ENCODE data around the gene MINPP1. TPM values are rescaled to one million over a fixed set of nuclear protein-coding genes. Genes with fewer than 3 reads are reported as not detected.

MINPP1 gene
- polyA plus RNA-seq, 1 donor from 2014 or later = 60.2 TPM

DNA sequence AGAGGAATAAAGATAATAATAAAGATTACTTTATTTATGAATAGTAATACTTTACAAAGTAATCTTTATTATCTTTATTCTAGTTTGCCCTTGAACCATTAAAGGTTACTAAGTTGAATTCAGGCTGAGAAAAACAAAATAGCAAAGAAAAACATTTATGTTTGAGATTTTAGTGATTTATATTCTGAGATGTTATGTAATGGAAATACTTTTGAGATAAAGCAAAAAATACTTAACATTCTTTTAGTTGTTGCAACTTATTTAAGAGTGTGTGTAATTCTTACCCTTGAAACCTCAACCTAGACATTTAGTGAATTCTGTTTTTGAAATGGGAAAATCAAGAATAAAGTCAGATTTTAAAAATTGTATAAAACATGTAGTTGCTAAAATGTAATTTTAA lies 40.0 kb downstream of the MINPP1 start:
- H4K20me1 ChIP-seq (ENCODE audit: insufficient read depth) = no peaks in the 10 kb centered on the region
- TF ChIP-seq, protein P1, sequence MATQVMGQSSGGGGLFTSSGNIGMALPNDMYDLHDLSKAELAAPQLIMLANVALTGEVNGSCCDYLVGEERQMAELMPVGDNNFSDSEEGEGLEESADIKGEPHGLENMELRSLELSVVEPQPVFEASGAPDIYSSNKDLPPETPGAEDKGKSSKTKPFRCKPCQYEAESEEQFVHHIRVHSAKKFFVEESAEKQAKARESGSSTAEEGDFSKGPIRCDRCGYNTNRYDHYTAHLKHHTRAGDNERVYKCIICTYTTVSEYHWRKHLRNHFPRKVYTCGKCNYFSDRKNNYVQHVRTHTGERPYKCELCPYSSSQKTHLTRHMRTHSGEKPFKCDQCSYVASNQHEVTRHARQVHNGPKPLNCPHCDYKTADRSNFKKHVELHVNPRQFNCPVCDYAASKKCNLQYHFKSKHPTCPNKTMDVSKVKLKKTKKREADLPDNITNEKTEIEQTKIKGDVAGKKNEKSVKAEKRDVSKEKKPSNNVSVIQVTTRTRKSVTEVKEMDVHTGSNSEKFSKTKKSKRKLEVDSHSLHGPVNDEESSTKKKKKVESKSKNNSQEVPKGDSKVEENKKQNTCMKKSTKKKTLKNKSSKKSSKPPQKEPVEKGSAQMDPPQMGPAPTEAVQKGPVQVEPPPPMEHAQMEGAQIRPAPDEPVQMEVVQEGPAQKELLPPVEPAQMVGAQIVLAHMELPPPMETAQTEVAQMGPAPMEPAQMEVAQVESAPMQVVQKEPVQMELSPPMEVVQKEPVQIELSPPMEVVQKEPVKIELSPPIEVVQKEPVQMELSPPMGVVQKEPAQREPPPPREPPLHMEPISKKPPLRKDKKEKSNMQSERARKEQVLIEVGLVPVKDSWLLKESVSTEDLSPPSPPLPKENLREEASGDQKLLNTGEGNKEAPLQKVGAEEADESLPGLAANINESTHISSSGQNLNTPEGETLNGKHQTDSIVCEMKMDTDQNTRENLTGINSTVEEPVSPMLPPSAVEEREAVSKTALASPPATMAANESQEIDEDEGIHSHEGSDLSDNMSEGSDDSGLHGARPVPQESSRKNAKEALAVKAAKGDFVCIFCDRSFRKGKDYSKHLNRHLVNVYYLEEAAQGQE (IDR thresholded peaks at IDR 0.05; ENCODE audit: borderline replicate concordance) = no peak
- no peak for TF ChIP-seq POLR2AphosphoS5 (IDR thresholded peaks at IDR 0.05)
- TF ChIP-seq EP300 (conservative IDR thresholded peaks at IDR 0.05; ENCODE audit: poor library complexity, severe bottlenecking) = no peak
- TF ChIP-seq EZH2 (IDR thresholded peaks at IDR 0.05; ENCODE audit: borderline replicate concordance, insufficient read depth, low read length, poor library complexity, severe bottlenecking) = no peak
- TF ChIP-seq SMC3 (conservative IDR thresholded peaks at IDR 0.05; ENCODE audit: poor library complexity) = no peak
- no peak for TF ChIP-seq MXI1 (conservative IDR thresholded peaks at IDR 0.05; ENCODE audit: poor library complexity, severe bottlenecking)
- TF ChIP-seq, protein P2, sequence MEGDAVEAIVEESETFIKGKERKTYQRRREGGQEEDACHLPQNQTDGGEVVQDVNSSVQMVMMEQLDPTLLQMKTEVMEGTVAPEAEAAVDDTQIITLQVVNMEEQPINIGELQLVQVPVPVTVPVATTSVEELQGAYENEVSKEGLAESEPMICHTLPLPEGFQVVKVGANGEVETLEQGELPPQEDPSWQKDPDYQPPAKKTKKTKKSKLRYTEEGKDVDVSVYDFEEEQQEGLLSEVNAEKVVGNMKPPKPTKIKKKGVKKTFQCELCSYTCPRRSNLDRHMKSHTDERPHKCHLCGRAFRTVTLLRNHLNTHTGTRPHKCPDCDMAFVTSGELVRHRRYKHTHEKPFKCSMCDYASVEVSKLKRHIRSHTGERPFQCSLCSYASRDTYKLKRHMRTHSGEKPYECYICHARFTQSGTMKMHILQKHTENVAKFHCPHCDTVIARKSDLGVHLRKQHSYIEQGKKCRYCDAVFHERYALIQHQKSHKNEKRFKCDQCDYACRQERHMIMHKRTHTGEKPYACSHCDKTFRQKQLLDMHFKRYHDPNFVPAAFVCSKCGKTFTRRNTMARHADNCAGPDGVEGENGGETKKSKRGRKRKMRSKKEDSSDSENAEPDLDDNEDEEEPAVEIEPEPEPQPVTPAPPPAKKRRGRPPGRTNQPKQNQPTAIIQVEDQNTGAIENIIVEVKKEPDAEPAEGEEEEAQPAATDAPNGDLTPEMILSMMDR (IDR thresholded peaks at IDR 0.05; ENCODE audit: poor library complexity, severe bottlenecking) = no peak
- TF ChIP-seq RAD21 (conservative IDR thresholded peaks at IDR 0.05) = no peak
- H3K4me3 ChIP-seq (ENCODE audit: low read length) = no peak overlapping the region
- H3K79me2 ChIP-seq (replicated peaks; ENCODE audit: insufficient read depth, low read length) = no peaks in the 10 kb centered on the region
- H3K9me2 ChIP-seq (ENCODE audit: insufficient read depth, low read length) = no peaks in the 10 kb centered on the region
- H3K36me3 ChIP-seq (ENCODE audit: insufficient read depth, low read length) = peaks cover 3% of the 10 kb centered on the region
- no peak overlapping the region for H3K4me2 ChIP-seq (ENCODE audit: low read length)
- H3K27me3 ChIP-seq (ENCODE audit: insufficient read depth, low read depth, low read length) = no peaks in the 10 kb centered on the region
- H3K9me3 ChIP-seq (ENCODE audit: low read length) = no peaks in the 10 kb centered on the region
- H3F3A ChIP-seq (ENCODE audit: insufficient read depth, low read length, poor library complexity, severe bottlenecking) = no peaks in the 10 kb centered on the region
- no peak overlapping the region for H3K9ac ChIP-seq (ENCODE audit: low read length)
- H2AFZ ChIP-seq (ENCODE audit: low read depth, low read length) = no peak overlapping the region
- no peak overlapping the region for H3K27ac ChIP-seq (ENCODE audit: low read length)

DNA sequence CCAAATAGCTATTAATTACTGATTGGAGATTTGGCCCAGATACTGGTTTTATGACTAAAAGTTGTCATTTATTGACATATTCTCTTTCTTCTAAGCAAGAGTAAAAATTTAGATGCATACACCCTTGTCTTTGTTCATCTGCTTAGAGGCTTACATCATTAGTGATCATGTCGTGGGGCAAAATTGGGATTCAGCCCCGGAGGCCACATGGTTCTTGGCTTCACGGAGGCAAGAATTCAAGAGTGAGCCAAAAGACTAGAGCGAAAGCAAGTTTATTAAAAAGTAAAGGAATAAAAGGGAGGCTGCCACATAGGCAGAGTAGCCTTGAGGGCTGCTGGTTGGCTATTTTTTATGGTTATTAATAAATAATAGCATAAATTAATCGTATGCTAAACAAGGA lies 41.1 kb downstream of the MINPP1 start:
- no peak overlapping the region for H2AFZ ChIP-seq (ENCODE audit: low read depth, low read length)
- peaks cover 3% of the 10 kb centered on the region for H3K36me3 ChIP-seq (ENCODE audit: insufficient read depth, low read length)
- H3K79me2 ChIP-seq (replicated peaks; ENCODE audit: insufficient read depth, low read length) = peaks cover 6% of the 10 kb centered on the region
- H3K9me2 ChIP-seq (ENCODE audit: insufficient read depth, low read length) = no peaks in the 10 kb centered on the region
- no peaks in the 10 kb centered on the region for H4K20me1 ChIP-seq (ENCODE audit: insufficient read depth)
- no peaks in the 10 kb centered on the region for H3K9me3 ChIP-seq (ENCODE audit: low read length)
- no peak overlapping the region for H3K4me3 ChIP-seq (ENCODE audit: low read length)
- H3F3A ChIP-seq (ENCODE audit: insufficient read depth, low read length, poor library complexity, severe bottlenecking) = no peaks in the 10 kb centered on the region
- no peak for TF ChIP-seq MXI1 (conservative IDR thresholded peaks at IDR 0.05; ENCODE audit: poor library complexity, severe bottlenecking)
- TF ChIP-seq, protein P2 (IDR thresholded peaks at IDR 0.05; ENCODE audit: poor library complexity, severe bottlenecking) = no peak
- TF ChIP-seq EP300 (conservative IDR thresholded peaks at IDR 0.05; ENCODE audit: poor library complexity, severe bottlenecking) = no peak
- TF ChIP-seq SMC3 (conservative IDR thresholded peaks at IDR 0.05; ENCODE audit: poor library complexity) = no peak
- no peak for TF ChIP-seq EZH2 (IDR thresholded peaks at IDR 0.05; ENCODE audit: borderline replicate concordance, insufficient read depth, low read length, poor library complexity, severe bottlenecking)
- no peak for TF ChIP-seq RAD21 (conservative IDR thresholded peaks at IDR 0.05)
- TF ChIP-seq, protein P1 (IDR thresholded peaks at IDR 0.05; ENCODE audit: borderline replicate concordance) = no peak
- no peak for TF ChIP-seq TAF1 (IDR thresholded peaks at IDR 0.05; ENCODE audit: low read depth)
- no peak for TF ChIP-seq POLR2AphosphoS5 (IDR thresholded peaks at IDR 0.05)
- H3K9ac ChIP-seq (ENCODE audit: low read length) = no peak overlapping the region
- no peaks in the 10 kb centered on the region for H3K27me3 ChIP-seq (ENCODE audit: insufficient read depth, low read depth, low read length)
- H3K27ac ChIP-seq (ENCODE audit: low read length) = no peak overlapping the region
- H3K4me2 ChIP-seq (ENCODE audit: low read length) = no peak overlapping the region

Data from neural cell (in vitro differentiated cells).